CD14-positive monocyte (primary cell): ENCODE measurements around the gene DOCK8. TPM values are rescaled to one million over a fixed set of nuclear protein-coding genes. Genes with fewer than 3 reads are reported as not detected.

Experiments used
- DNase-seq, 3 donors: peaks; one replicate each; pipeline ENCODE4 v3.0.0-alpha.2; 2011 to 2022
- H2AFZ ChIP-seq: 2 replicates; pipeline ENCODE4 v1.6.0; 2012; ENCODE audit warnings: mild to moderate bottlenecking, low read depth, low read length, inconsistent platforms; ENCODE audit not compliant: insufficient read depth, poor library complexity, severe bottlenecking
- H3K27ac ChIP-seq, 2 donors: 1 replicate in 1 of 2; 2 replicates in 1 of 2; pipeline ENCODE4 v1.5.1; 2012 to 2013; ENCODE audit warnings: low read length in 2 of 2, control low read depth in 1 of 2, inconsistent platforms in 1 of 2, low read depth in 1 of 2, mild to moderate bottlenecking in 1 of 2
- H3K27me3 ChIP-seq, 2 donors: one replicate each; pipeline versions ENCODE4 v1.6.0 to v1.6.1; 2011 to 2013; ENCODE audit warnings: low read length in 2 of 2; ENCODE audit not compliant: control insufficient read depth in 2 of 2, insufficient read depth in 2 of 2
- H3K36me3 ChIP-seq, 2 donors: replicated peaks in 1 of 2; 1 replicate in 1 of 2; 2 replicates in 1 of 2; pipeline versions ENCODE4 v1.5.1 to v1.6.1; 2012 to 2013; ENCODE audit warnings: low read length in 2 of 2, control low read depth in 1 of 2, inconsistent platforms in 1 of 2, mild to moderate bottlenecking in 1 of 2; ENCODE audit not compliant: insufficient read depth in 2 of 2, control insufficient read depth in 1 of 2
- H3K4me1 ChIP-seq, 2 donors: 1 replicate in 1 of 2; 2 replicates in 1 of 2; pipeline versions ENCODE4 v1.5.1 to v1.6.1; 2012 to 2013; ENCODE audit warnings: low read length in 2 of 2, control low read depth in 1 of 2, inconsistent platforms in 1 of 2, mild to moderate bottlenecking in 1 of 2, moderate library complexity in 1 of 2; ENCODE audit not compliant: insufficient read depth in 2 of 2, control insufficient read depth in 1 of 2
- H3K4me2 ChIP-seq: replicated peaks from 2 replicates; pipeline ENCODE3; 2012; ENCODE audit warnings: low read length, moderate library complexity, mild to moderate bottlenecking; ENCODE audit not compliant: poor library complexity, severe bottlenecking; ENCODE audit errors: extremely low read depth
- H3K4me3 ChIP-seq, 3 experiments: fragments of 200-600 bp in 1 of 3; sonication (generic) in 1 of 3; replicated peaks in 1 of 3; 1 replicate in 2 of 3; 2 replicates in 1 of 3; pipeline ENCODE4 v1.5.1; 2011 to 2013; ENCODE audit warnings: low read length in 3 of 3, mild to moderate bottlenecking in 3 of 3, control low read depth in 2 of 3, low read depth in 2 of 3, inconsistent platforms in 1 of 3, moderate library complexity in 1 of 3
- H3K79me2 ChIP-seq: 2 replicates; pipeline ENCODE4 v1.6.0; 2012; ENCODE audit warnings: mild to moderate bottlenecking, control low read depth, inconsistent platforms, low read length, moderate library complexity; ENCODE audit not compliant: insufficient read depth
- H3K9ac ChIP-seq: 2 replicates; pipeline ENCODE4 v1.6.0; 2017; ENCODE audit warnings: low read length, mild to moderate bottlenecking; ENCODE audit not compliant: insufficient read depth, poor library complexity, severe bottlenecking
- H3K9me3 ChIP-seq, 2 donors: replicated peaks in 1 of 2; 1 replicate in 1 of 2; 2 replicates in 1 of 2; pipeline versions ENCODE4 v1.5.1 to v1.6.1; 2012 to 2013; ENCODE audit warnings: low read length in 2 of 2, control low read depth in 1 of 2; ENCODE audit not compliant: control insufficient read depth in 1 of 2, insufficient read depth in 1 of 2
- H4K20me1 ChIP-seq: 2 replicates; pipeline ENCODE4 v1.6.0; 2012; ENCODE audit warnings: mild to moderate bottlenecking, low read length, control low read depth, moderate library complexity; ENCODE audit not compliant: insufficient read depth
- H3K27ac Mint-ChIP-seq, 7 donors: one replicate each; pipeline ENCODE4 v1.8.0; 2020; ENCODE audit warnings: mild to moderate bottlenecking in 7 of 7, mixed read lengths in 7 of 7, moderate library complexity in 6 of 7, inconsistent platforms in 2 of 7
- H3K27me3 Mint-ChIP-seq, 3 donors: one replicate each; pipeline ENCODE4 v1.8.0; 2021 to 2022; ENCODE audit warnings: low read depth in 3 of 3, mild to moderate bottlenecking in 3 of 3, mixed read lengths in 3 of 3, moderate library complexity in 3 of 3, inconsistent platforms in 1 of 3
- H3K36me3 Mint-ChIP-seq, 2 donors: one replicate each; pipeline ENCODE4 v1.8.0; 2020; ENCODE audit warnings: mixed read lengths in 2 of 2, inconsistent platforms in 1 of 2, mild to moderate bottlenecking in 1 of 2
- H3K4me1 Mint-ChIP-seq: one replicate; pipeline ENCODE4 v1.8.0; 2020; ENCODE audit warnings: mild to moderate bottlenecking, mixed read lengths
- H3K4me3 Mint-ChIP-seq, 2 donors: one replicate each; pipeline ENCODE4 v1.8.0; 2020; ENCODE audit warnings: mild to moderate bottlenecking in 2 of 2, mixed read lengths in 2 of 2, moderate library complexity in 1 of 2
- H3K9me3 Mint-ChIP-seq, 7 donors: one replicate each; pipeline ENCODE4 v1.8.0; 2020 to 2022; ENCODE audit warnings: mixed read lengths in 7 of 7, mild to moderate bottlenecking in 6 of 7, moderate library complexity in 6 of 7, inconsistent platforms in 2 of 7
- CTCF ChIP-seq: fragments of 200-600 bp; IDR thresholded peaks from one replicate; pipeline ENCODE4 v1.8.0; 2022; ENCODE audit warnings: antibody characterized with exemption, mild to moderate bottlenecking
- WGBS: methylation state at CpG from one replicate; pipeline ENCODE4 v1.1.5; 2013; ENCODE audit warnings: missing lambda C conversion rate; ENCODE audit not compliant: insufficient coverage; 5-methylcytosine and 5-hydroxymethylcytosine counted together
- intact Hi-C, 2 donors: fragments of 100-400 bp; cut with micrococcal nuclease; formaldehyde crosslinking; loops; one replicate each; pipeline versions ENCODE4 v1.15.0 to v1.15.1; 2023
- polyA plus RNA-seq, 3 donors: library from polyadenylated mRNA; depleted of rRNA in 1 of 3; unstranded in 2 of 3; stranded (reverse) in 1 of 3; fragments of 300-500 nt in 2 of 3; fragments of >200 nt in 1 of 3; fragmentation: Illumina TruSeq in 2 of 3; gene quantifications; 1 replicate in 2 of 3; 2 replicates in 1 of 3; pipeline ENCODE4 v1.2.3, GENCODE V29; 2012 to 2021

The DOCK8 gene
- polyA plus RNA-seq, 3 donors = 46.8 to 100 (median 95.4) TPM

- Histone ChIP-seq H3K27me3 (no peaks in the 10 kb centered on the region), H3K4me2 (no peak overlapping the region), H4K20me1 (peaks cover 99% of the 10 kb centered on the region), H3K4me3 (no peak overlapping the region), H3K36me3 (peaks cover 12 to 15% of the 10 kb centered on the region in 2 donors), H3K4me1 (peaks cover 25 to 30% of the 10 kb centered on the region in 2 donors), H3K9me3 (no peaks in the 10 kb centered on the region), H2AFZ (no peak overlapping the region), H3K27ac (peak overlapping the region in 1 of 2 donors; percentile 63), H3K79me2 (peaks cover 100% of the 10 kb centered on the region), H3K9ac (no peak overlapping the region)
- intact Hi-C loops = loop anchor here in 1 of 2 donors (5.0 kb wide), 1 partner anchor 38 kb away; the partner anchor contains the start of gene DOCK8
- TF ChIP-seq CTCF = no peak
- H3K27me3 Mint-ChIP-seq = peaks cover 0 to 2% (median 0%) of the 10 kb centered on the region in 3 donors
- H3K9me3 Mint-ChIP-seq = no peaks in the 10 kb centered on the region
- H3K4me1 Mint-ChIP-seq = peaks cover 48% of the 10 kb centered on the region
- peaks cover 23 to 34% of the 10 kb centered on the region in 2 donors for H3K36me3 Mint-ChIP-seq
- WGBS = 62% methylated on average over 4 of the region's 5 CpGs
- peak overlapping the region in 6 of 7 donors; percentile 7 to 88 (median 61) for H3K27ac Mint-ChIP-seq
- no peak overlapping the region for H3K4me3 Mint-ChIP-seq
- DNase-seq = no peak
These were observed 36.0 kb downstream of the DOCK8 start for GRCh38 chr9:250625-251024.

- Histone ChIP-seq H3K4me3 (no peak overlapping the region), H3K79me2 (peaks cover 100% of the 10 kb centered on the region), H4K20me1 (peaks cover 99% of the 10 kb centered on the region), H3K27me3 (no peaks in the 10 kb centered on the region), H3K4me2 (no peak overlapping the region), H3K4me1 (peaks cover 30 to 37% of the 10 kb centered on the region in 2 donors), H3K9me3 (no peaks in the 10 kb centered on the region), H3K27ac (peak overlapping the region in 1 of 2 donors; percentile 63), H3K9ac (no peak overlapping the region), H2AFZ (no peak overlapping the region), H3K36me3 (peaks cover 12 to 15% of the 10 kb centered on the region in 2 donors)
- H3K27me3 Mint-ChIP-seq = peaks cover 0 to 2% (median 0%) of the 10 kb centered on the region in 3 donors
- H3K4me3 Mint-ChIP-seq = no peak overlapping the region
- H3K27ac Mint-ChIP-seq = peak overlapping the region in 2 of 7 donors; percentile 15 to 76
- WGBS = 100% methylated on average over 1 of the region's 5 CpGs
- intact Hi-C loops = loop anchor here in 1 of 2 donors (5.0 kb wide), 1 partner anchor 39 kb away; the partner anchor contains the start of gene DOCK8
- TF ChIP-seq CTCF = no peak
- no peak for DNase-seq
- no peaks in the 10 kb centered on the region for H3K9me3 Mint-ChIP-seq
- H3K4me1 Mint-ChIP-seq = peaks cover 49% of the 10 kb centered on the region
- H3K36me3 Mint-ChIP-seq = peaks cover 23 to 33% of the 10 kb centered on the region in 2 donors
These were observed 36.7 kb downstream of the DOCK8 start for GRCh38 chr9:251398-251797.
